DMS153 treated with DMSO at 0.1 percent for 48 hours (cell line): ENCODE measurements around the gene RAB5B.
A peak's percentile ranks its signal among the peaks of the same experiment; 100 is the strongest.
"Not testable (repeated sequence)": the region's sequence is repeated elsewhere in the genome, so short reads cannot be mapped to it uniquely, and the experiment has no call there.

Source experiments
- DNase-seq: peaks from one replicate; lab custom pipeline; 2025; ENCODE audit not compliant: unreplicated experiment; lab: John Stamatoyannopoulos, UW

Gene RAB5B

GRCh38 chr12:55982319-55982936 lies 8.6 kb downstream of the RAB5B start:
- no peak for DNase-seq

DNA sequence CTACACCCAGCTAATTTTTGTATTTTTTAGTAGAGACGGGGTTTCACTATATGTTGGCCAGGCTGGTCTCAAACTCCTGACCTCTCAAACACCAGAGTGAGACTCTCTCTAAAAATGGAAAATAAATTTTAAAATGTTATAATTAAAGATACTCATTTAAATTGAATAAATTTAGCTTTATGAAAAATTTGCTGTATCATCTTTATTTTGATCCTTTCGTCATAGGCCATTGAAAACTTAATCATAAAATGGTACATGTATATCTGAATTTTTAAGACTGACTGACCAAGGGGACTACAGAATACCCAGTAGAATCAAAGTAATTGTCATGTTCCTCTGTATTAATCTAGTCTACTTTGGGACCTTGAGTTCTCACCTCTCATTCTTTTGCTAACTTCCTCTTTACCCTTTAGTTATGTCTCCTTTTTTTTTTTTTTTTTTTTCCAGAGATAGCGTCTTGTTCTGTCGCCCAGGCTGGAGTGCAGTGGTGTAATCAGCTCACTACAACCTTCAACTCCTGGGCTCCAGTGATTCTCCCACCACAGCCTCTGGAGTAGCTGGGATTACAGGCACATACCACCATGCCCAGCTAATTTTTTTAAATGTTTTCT lies 9.5 kb downstream of the RAB5B start:
- no peak for DNase-seq

- no peak for DNase-seq
These were observed 11.0 kb downstream of the RAB5B start for GRCh38 chr12:55984861-55985260.

- no peak for DNase-seq
These were observed 11.5 kb downstream of the RAB5B start for GRCh38 chr12:55985341-55985740.

- DNase-seq = not testable (repeated sequence)
These were observed 12.1 kb downstream of the RAB5B start for GRCh38 chr12:55985976-55986375.

GRCh38 chr12:55991110-55991509 lies 17.2 kb downstream of the RAB5B start:
- DNase-seq = no peak

DNA sequence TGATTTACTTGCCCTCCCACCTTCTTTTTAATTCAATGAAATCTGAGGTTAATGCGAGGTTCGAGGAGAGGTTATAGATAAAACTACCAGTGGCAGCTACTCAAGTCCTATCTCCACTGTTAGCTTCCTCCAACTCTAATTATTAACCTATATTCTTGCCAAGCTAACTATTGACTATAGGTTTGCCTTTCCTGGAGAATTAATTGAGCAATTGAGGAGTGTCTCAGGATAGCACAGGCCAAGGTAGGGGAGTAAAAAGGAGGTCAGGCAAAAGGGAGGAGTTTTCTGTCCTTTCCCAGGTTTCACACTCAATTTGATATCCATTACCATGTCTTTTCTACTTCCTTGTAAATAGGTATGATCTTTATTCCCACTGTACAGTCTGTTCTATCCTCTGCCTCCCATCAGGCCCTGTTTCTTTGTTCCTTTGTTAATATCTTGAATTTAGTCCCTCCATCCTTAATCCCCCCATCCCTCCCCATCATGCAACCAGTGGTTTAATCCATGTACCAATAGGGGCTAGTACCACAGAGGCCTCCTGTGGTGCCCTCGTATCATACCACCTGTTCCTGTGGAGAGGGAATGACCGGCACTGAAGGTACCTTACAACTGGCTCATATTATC lies 19.5 kb downstream of the RAB5B start:
- DNase-seq = no peak

- no peak for DNase-seq
These were observed 21.5 kb downstream of the RAB5B start for GRCh38 chr12:55995366-55995765.

- peak; percentile 72 for DNase-seq
These were observed 22.4 kb downstream of the RAB5B start for GRCh38 chr12:55996201-55996714.

DNA sequence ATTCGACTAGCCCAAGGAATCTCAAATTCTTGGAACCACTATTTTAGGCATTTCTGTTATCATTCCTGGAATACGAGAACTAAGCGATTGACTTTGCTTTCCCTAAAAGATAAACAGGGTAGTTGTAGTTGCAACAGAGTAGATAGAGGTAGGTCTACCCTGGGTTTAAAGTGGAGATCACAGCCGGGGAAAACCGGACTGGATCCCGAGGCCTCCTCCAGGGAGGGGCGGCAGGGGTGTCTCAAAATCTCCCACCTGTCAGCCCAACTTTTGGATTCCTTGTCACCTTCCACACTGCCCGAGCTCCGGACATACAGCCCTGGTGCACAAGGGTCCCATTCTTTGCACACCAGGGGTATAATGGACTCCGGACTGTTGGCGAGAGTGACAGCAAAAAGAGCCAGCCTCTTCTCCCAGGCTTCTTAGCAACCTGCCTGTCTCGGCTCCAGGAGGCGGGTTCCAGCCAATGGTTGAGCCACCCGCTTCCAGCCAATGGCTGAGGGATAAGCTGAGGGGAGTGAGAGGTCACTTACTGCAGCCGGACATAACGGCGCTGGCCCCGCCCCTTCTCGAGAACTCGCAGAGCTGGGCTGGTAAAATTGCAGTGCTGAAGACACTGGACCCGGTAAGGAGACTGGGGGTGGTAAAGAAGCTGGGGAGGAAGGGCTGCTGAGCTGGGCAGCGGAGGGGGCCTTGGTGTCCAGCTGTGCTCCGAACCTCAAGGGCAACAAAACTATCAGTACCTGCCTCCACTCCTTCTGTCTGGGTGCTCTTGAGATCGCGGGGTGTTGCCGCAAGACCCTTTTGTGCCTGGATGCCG lies 23.0 kb downstream of the RAB5B start, which contains the start of gene SUOX:
SUOX (plus strand) TSS at position 562 of the 820 bp plus-strand sequence. CDS start 4,946 bp downstream, outside the sequence.
- peak; percentile 93 for DNase-seq

GRCh38 chr12:55997535-55997859 lies 23.6 kb downstream of the RAB5B start:
- DNase-seq = no peak

DNA sequence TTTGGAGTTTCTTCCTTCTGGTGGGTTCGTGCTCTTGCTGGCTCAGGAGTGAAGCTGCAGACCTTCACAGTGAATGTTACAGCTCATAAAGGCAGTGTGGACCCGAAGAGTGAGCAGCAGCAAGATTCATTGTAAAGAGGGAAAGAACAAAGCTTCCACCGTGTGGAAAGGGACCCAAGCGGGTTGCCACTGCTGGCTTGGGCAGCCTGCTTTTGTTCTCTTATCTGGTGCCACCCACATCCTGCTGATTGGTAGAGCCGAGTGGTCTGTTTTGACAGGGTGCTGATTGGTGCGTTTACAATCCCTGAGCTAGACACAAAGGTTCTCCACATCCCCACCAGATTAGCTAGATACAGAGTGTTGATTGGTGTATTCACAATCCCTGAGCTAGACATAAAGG lies 25.6 kb downstream of the RAB5B start:
- not testable (repeated sequence) for DNase-seq

DNA sequence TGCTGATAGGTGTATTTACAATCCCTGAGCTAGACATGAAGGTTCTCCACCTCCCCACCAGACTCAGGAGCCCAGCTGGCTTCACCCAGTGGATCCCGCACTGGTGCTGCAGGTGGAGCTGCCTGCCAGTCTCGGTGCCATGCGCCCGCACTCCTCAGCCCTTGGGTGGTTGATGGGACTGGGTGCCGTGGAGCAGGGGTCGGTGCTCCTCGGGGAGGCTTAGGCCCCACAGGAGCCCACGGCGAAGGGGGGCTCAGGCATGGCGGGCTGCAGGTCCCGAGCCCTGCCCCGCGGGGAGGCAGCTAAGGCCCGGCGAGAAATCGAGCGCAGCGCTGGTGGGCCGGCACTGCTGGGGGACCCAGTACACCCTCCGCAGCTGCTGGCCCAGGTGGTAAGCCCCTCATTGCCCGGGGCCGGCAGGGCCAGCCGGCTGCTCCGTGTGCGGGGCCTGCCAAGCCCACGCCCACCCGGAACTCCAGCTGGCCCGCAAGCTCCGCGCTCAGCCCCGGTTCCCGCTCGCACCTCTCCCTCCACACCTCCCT lies 26.2 kb downstream of the RAB5B start:
- not testable (repeated sequence) for DNase-seq

- DNase-seq = no peak
These were observed 27.7 kb downstream of the RAB5B start for GRCh38 chr12:56001487-56002100.

DNA sequence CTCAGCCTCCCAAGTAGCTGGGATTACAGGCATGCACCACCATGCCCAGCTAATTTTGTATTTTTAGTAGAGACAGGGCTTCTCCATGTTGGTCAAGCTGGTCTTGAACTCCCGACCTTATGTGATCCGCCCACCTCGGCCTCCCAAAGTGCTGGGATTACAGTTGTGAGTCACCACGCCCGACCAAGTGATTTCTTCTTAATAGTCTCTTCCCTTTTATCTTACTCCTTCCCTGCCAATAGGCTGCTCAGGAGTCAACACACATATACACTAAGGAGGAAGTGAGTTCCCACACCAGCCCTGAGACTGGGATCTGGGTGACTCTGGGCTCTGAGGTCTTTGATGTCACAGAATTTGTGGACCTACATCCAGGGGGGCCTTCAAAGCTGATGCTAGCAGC lies 29.5 kb downstream of the RAB5B start:
- not testable (repeated sequence) for DNase-seq

DNA sequence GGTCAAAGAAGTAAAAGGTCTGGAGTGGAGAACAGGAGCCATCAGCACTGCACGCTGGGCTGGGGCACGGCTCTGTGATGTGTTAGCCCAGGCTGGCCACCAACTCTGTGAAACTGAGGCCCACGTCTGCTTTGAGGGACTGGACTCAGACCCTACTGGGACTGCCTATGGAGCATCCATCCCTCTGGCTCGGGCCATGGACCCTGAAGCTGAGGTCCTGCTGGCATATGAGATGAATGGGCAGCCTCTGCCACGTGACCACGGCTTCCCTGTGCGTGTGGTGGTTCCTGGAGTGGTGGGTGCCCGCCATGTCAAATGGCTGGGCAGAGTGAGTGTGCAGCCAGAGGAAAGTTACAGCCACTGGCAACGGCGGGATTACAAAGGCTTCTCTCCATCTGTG lies 30.3 kb downstream of the RAB5B start:
- no peak for DNase-seq

DNA sequence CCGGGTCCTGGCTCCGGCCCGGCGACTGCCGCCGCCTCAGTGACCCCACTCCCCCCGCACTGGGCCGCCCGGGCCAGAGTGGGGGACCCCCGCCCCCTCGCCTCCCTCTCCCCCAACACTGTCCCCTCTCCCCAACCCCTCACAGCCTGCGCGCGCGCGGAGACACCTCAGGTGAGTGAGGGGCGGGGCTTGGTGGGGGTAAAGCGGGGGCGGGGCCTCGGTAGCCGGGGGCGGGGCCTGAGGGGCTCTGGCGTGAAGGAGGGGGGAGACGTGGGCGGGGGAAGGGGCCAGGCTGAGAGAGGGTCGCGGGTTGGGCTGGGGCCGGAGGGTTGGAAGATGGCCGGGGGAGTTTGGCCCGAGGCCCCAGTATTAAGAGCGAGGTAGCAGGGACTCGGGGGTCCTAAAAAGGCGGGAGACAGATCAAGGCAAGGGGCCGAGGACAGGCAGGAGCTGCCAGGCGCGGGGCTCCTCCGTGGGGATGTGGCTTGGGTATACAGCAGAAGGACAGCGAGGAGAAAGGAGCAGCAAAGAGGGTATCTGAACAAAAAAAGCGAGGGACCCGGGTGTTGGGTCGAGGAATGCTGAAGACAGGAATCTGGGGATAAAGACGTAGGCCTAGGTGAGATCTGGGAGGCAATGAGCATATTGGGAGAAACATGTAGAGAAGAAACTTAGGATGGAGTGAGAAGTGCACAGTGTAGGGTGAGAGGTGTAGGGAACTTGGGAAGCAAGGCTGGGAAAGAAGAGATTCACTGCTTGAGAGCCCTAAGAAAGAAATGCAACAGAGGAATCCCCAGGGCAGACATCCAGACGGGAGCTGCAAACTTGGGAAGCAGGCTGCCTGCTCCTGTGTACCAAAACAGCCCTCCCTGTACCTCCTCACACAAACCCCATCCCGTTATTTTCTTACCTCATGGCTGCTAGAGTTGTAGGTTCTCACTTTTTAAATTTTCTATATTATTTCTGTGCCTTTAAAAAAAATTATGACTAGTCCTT lies 34.0 kb downstream of the RAB5B start:
- DNase-seq = no peak

DNA sequence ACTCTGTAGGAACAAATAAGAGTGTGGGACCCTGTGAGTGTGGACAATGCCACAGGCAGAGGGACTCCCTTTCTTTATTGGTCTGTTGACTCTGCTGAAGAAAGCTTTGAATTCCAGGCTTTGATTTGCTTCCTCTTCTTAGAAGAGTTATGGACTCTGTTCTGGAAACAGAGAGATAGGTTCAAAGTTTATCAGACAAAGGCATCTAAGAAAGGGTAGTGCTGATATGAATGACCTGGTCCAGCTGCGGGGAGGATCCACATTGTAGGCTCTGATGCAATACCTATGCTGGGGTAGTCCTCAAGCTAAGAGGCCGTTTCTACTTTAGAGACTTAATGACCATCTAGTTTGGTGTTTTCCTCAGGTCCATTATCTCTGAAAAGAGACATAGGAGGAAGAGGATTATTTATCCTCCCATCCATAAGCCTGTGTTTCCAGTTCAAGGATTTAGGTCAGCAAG lies 36.3 kb downstream of the RAB5B start:
- no peak for DNase-seq

- DNase-seq = no peak
These were observed 37.7 kb downstream of the RAB5B start for GRCh38 chr12:56011509-56012090.
